Endothelial cell of umbilical vein (primary cell): ENCODE measurements around the gene HOXA10. TPM values are rescaled to one million over a fixed set of nuclear protein-coding genes. Genes with fewer than 3 reads are reported as not detected.

Experiments
- BruUV-seq: library from RNA; stranded (reverse); fragments of 400-500 nt; replicated peaks from 2 replicates; lab custom pipeline; 2021; lab: Mats Ljungman, UMichigan
- CTCF ChIA-PET: fragments of 300-600, 350-600 bp; sonication (Branson Sonifier 250); formaldehyde crosslinking; loops from one replicate; lab custom pipeline; 2021; ENCODE audit warnings: antibody characterized with exemption, inconsistent platforms; lab: Charles Lee
- POLR2A ChIA-PET: fragments of 300-600, 350-600 bp; sonication (Branson Sonifier 250); formaldehyde crosslinking; loops from one replicate; lab custom pipeline; 2021; ENCODE audit warnings: antibody characterized with exemption, inconsistent platforms; lab: Charles Lee
- DNase-seq: peaks from one replicate; pipeline ENCODE4 v3.0.0-alpha.2; 2011; ENCODE audit warnings: low read depth, low spot score
- FAIRE-seq: peaks from 2 replicates; lab custom pipeline; 2011; peaks lifted over from hg19 to GRCh38; lab: Jason Lieb, UNC
- H2AFZ ChIP-seq: 2 replicates; pipeline ENCODE4 v1.6.0; 2012; ENCODE audit warnings: low read depth, low read length, control low read depth, inconsistent platforms
- H3K27ac ChIP-seq: 2 replicates; pipeline ENCODE4 v1.5.1; 2011; ENCODE audit warnings: low read depth, mild to moderate bottlenecking, control low read depth, low read length, moderate library complexity; ENCODE audit not compliant: insufficient read depth
- H3K27me3 ChIP-seq, 2 experiments: 2 replicates each; pipeline versions ENCODE4 v1.6.0 to v1.6.1; 2011; ENCODE audit warnings: low read length in 2 of 2, mixed read lengths in 1 of 2; ENCODE audit not compliant: control insufficient read depth in 2 of 2, insufficient read depth in 2 of 2
- H3K36me3 ChIP-seq, 2 experiments: 2 replicates in 1 of 2; 3 replicates in 1 of 2; pipeline ENCODE4 v1.5.1; 2011; ENCODE audit warnings: low read length in 2 of 2, mild to moderate bottlenecking in 1 of 2, moderate library complexity in 1 of 2; ENCODE audit not compliant: control insufficient read depth in 2 of 2, insufficient read depth in 2 of 2; ENCODE audit errors: extremely low read depth in 1 of 2
- H3K4me1 ChIP-seq: 3 replicates; pipeline ENCODE4 v1.5.1; 2011; ENCODE audit warnings: mild to moderate bottlenecking, low read length; ENCODE audit not compliant: control insufficient read depth, insufficient read depth; ENCODE audit errors: extremely low read depth
- H3K4me2 ChIP-seq: 2 replicates; pipeline ENCODE4 v1.6.1; 2011; ENCODE audit warnings: low read length, control low read depth, mixed read lengths; ENCODE audit not compliant: insufficient read depth
- H3K4me3 ChIP-seq, 3 experiments: fragments of 200-600 bp in 1 of 3; sonication (generic), shearing (Covaris generic) in 1 of 3; replicated peaks in 1 of 3; 2 replicates each; pipeline ENCODE4 v1.5.1; 2011 to 2016; ENCODE audit warnings: control low read depth in 3 of 3, low read length in 3 of 3, mild to moderate bottlenecking in 2 of 3, inconsistent platforms in 1 of 3, low read depth in 1 of 3, moderate library complexity in 1 of 3; ENCODE audit not compliant: insufficient read depth in 1 of 3
- H3K79me2 ChIP-seq: 2 replicates; pipeline ENCODE4 v1.6.0; 2012; ENCODE audit warnings: low read length, inconsistent platforms; ENCODE audit not compliant: control insufficient read depth, insufficient read depth
- H3K9ac ChIP-seq: replicated peaks from 2 replicates; pipeline ENCODE3; 2011; ENCODE audit warnings: low read length, control low read depth; ENCODE audit not compliant: insufficient read depth; ENCODE audit errors: extremely low read depth
- H3K9me1 ChIP-seq: replicated peaks from 3 replicates; pipeline ENCODE4 v1.6.0; 2011; ENCODE audit warnings: mild to moderate bottlenecking, low read length; ENCODE audit not compliant: control insufficient read depth, insufficient read depth; ENCODE audit errors: extremely low read depth
- H3K9me3 ChIP-seq: replicated peaks from 2 replicates; pipeline ENCODE4 v1.5.1; 2012; ENCODE audit warnings: low read length, inconsistent platforms; ENCODE audit not compliant: control insufficient read depth, insufficient read depth
- H4K20me1 ChIP-seq: replicated peaks from 2 replicates; pipeline ENCODE3; 2011; ENCODE audit warnings: mild to moderate bottlenecking, low read length; ENCODE audit not compliant: control insufficient read depth, insufficient read depth; ENCODE audit errors: extremely low read depth
- CTCF ChIP-seq, 2 donors: IDR thresholded peaks; 1 replicate in 1 of 2; 2 replicates in 1 of 2; pipeline ENCODE4 v1.5.1; 2011; ENCODE audit warnings: low read length in 2 of 2, mild to moderate bottlenecking in 2 of 2, moderate library complexity in 2 of 2, control low read depth in 1 of 2, inconsistent platforms in 1 of 2, low read depth in 1 of 2; ENCODE audit not compliant: insufficient read depth in 1 of 2; ENCODE audit errors: extremely low read depth in 1 of 2
- EZH2 ChIP-seq: IDR thresholded peaks from 2 replicates; pipeline ENCODE4 v1.6.1; 2012; ENCODE audit warnings: borderline replicate concordance, low read depth, mild to moderate bottlenecking, moderate library complexity, low read length, inconsistent platforms; ENCODE audit not compliant: severe bottlenecking
- FOS ChIP-seq: IDR thresholded peaks from 2 replicates; pipeline ENCODE4 v1.6.1; 2011; ENCODE audit warnings: mild to moderate bottlenecking, low read length, moderate library complexity, borderline replicate concordance; ENCODE audit not compliant: insufficient read depth
- JUN ChIP-seq: IDR thresholded peaks from 2 replicates; pipeline ENCODE4 v1.6.1; 2011; ENCODE audit warnings: borderline replicate concordance, low read depth; ENCODE audit not compliant: insufficient read length, insufficient read depth
- MAX ChIP-seq: IDR thresholded peaks from 2 replicates; pipeline ENCODE4 v1.6.1; 2011; ENCODE audit not compliant: insufficient read depth, insufficient read length
- MYC ChIP-seq: IDR thresholded peaks from one replicate; pipeline ENCODE4 v1.6.1; 2011; ENCODE audit warnings: mild to moderate bottlenecking, low read depth, low read length
- POLR2A ChIP-seq: IDR thresholded peaks from 2 replicates; pipeline ENCODE4 v1.6.1; 2012; ENCODE audit warnings: low read depth, mild to moderate bottlenecking, control low read depth, low read length
- dilution Hi-C: fragments of 300-500 bp; cut with MboI; formaldehyde crosslinking; loops from one replicate; pipeline ENCODE4 v1.15.0; 2019; ENCODE audit warnings: low sequenced_read_pairs; ENCODE audit not compliant: extremely low pct_ligation_motif_present
- intact Hi-C: fragments of 100-400 bp; cut with micrococcal nuclease; formaldehyde crosslinking; loops from one replicate; pipeline ENCODE4 v1.10.0; 2022
- polyA plus RNA-seq, 4 experiments: library from polyadenylated mRNA; depleted of rRNA in 3 of 4; stranded (reverse) in 3 of 4; unstranded in 1 of 4; fragments of >200 nt; gene quantifications; 2 replicates each; pipeline versions ENCODE4 v1.2.1 to v1.2.3, GENCODE V29; 2011 to 2012; ENCODE audit warnings: missing spikeins in 1 of 4
- total RNA-seq: library from RNA; stranded (reverse); gene quantifications from 2 replicates; pipeline ENCODE4 v1.2.3, GENCODE V29; 2021

HOXA10 gene
- total and polyA plus RNA-seq, 2 donors (not counting 3 experiments of a cell fraction or from before 2014, with no cell fraction given), result 24.4 to 30.3 TPM

GRCh38 chr7:27132214-27132613, 41.9 kb downstream of the HOXA10 start:
- Histone ChIP-seq H3K4me2 (no peak overlapping the region), H3K79me2 (peaks cover 74% of the 10 kb centered on the region), H3K9me3 (no peaks in the 10 kb centered on the region), H3K27ac (no peak overlapping the region), H3K9ac (no peak overlapping the region), H3K4me1 (peaks cover 70% of the 10 kb centered on the region), H3K4me3 (no peak overlapping the region), H4K20me1 (no peaks in the 10 kb centered on the region), H3K9me1 (no peaks in the 10 kb centered on the region), H3K27me3 (no peaks in the 10 kb centered on the region), H3K36me3 (peaks cover 0 to 11% of the 10 kb centered on the region in 2 experiments), H2AFZ (no peak overlapping the region)
- intact Hi-C loops (no loop called here), dilution Hi-C loops (no loop called here)
- POLR2A ChIA-PET, result interaction anchor here (0.7 to 1.3 kb wide), 2 partner anchors 268 to 443 kb away, joined by 3 to 4 read pairs; partner anchors contain the start of gene SKAP2
- CTCF ChIA-PET, result interaction anchor here (1.6 to 2.7 kb wide), 11 partner anchors 9 to 450 kb away, joined by 3 to 16 read pairs (median 8); no protein-coding TSS in a partner anchor
- TF ChIP-seq CTCF (IDR thresholded peaks at IDR 0.05; ENCODE audit: extremely low read depth in 1 of 2, insufficient read depth in 1 of 2, low read depth in 1 of 2, low read length in 2 of 2) (no peak), FOS (no peak), MAX (no peak), MYC (no peak), POLR2A (no peak), JUN (no peak), EZH2 (no peak)
- FAIRE-seq (no peak), DNase-seq (peak; percentile 5)
- BruUV-seq, result no TSS peak
